ENCODE measurements around the gene EPHB1. TPM values are rescaled to one million over a fixed set of nuclear protein-coding genes. Genes with fewer than 3 reads are reported as not detected.

Gene EPHB1
- polyA plus RNA-seq, 3 donors = 0.06 to 0.55 TPM; not detected in 1

DNA sequence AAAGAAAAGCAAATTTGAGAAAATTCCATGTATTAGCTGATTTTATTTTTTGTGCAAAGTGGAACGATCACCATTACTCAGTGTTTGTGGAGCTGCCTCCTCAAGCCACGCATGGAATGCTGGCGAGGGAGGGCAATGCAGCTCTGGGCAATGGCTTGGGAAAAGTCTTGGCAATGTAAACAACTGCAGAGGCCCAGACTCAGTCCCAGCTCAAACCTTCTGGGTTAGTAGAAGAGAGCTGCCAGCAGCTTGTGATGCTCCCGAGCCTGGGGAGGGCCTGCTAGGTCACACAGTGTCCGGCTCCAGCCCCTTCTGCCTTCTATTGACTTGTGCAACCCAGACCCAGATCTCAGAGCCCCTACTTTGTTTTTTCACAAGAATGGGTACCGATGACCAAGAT is 4.3 kb downstream of the EPHB1 start:
- no peaks in the 10 kb centered on the region for H4K20me1 ChIP-seq (ENCODE audit: insufficient read depth, low read length)
- H3K36me3 ChIP-seq (replicated peaks in 1 of 2; ENCODE audit: control insufficient read depth in 1 of 2, insufficient read depth in 2 of 2, low read length in 2 of 2) = no peaks in the 10 kb centered on the region
- no peaks in the 10 kb centered on the region for H3K79me2 ChIP-seq (ENCODE audit: insufficient read depth, low read length)
- H3K4me1 ChIP-seq (ENCODE audit: control insufficient read depth in 1 of 2, insufficient read depth in 2 of 2, low read length in 2 of 2) = peaks cover 10 to 22% of the 10 kb centered on the region in 2 donors
- no peak overlapping the region for H2AFZ ChIP-seq (ENCODE audit: insufficient read depth, low read depth, low read length, poor library complexity, severe bottlenecking)
- Mint-ChIP-seq H3K27me3 (ENCODE audit: low read depth in 3 of 3) (peaks cover 46 to 68% (median 48%) of the 10 kb centered on the region in 3 donors), H3K9me3 (peaks cover 0 to 9% (median 2%) of the 10 kb centered on the region in 7 donors), H3K4me3 (peak overlapping the region in 1 of 2 donors; percentile 55), H3K27ac (no peak overlapping the region), H3K4me1 (peaks cover 20% of the 10 kb centered on the region), H3K36me3 (peaks cover 0 to 3% of the 10 kb centered on the region in 2 donors)
- no peak overlapping the region for H3K4me2 ChIP-seq (replicated peaks; ENCODE audit: extremely low read depth, low read length, poor library complexity, severe bottlenecking)
- 88% methylated on average over 3 of the region's 6 CpGs for WGBS (ENCODE audit: insufficient coverage)
- H3K9ac ChIP-seq (ENCODE audit: insufficient read depth, low read length, poor library complexity, severe bottlenecking) = no peak overlapping the region
- H3K27ac ChIP-seq (ENCODE audit: low read depth in 1 of 2, low read length in 2 of 2) = no peak overlapping the region
- H3K27me3 ChIP-seq (ENCODE audit: control insufficient read depth in 2 of 2, insufficient read depth in 2 of 2, low read length in 2 of 2) = peaks cover 23 to 55% of the 10 kb centered on the region in 2 donors
- intact Hi-C loops (cut with micrococcal nuclease) = loop anchor here (5.0 to 10.0 kb wide), 3 partner anchors 705 to 1098 kb away; no protein-coding TSS in a partner anchor
- DNase-seq = no peak
- no peak overlapping the region for H3K4me3 ChIP-seq (replicated peaks in 1 of 3; ENCODE audit: low read depth in 2 of 3, low read length in 3 of 3)
- TF ChIP-seq, protein P1, sequence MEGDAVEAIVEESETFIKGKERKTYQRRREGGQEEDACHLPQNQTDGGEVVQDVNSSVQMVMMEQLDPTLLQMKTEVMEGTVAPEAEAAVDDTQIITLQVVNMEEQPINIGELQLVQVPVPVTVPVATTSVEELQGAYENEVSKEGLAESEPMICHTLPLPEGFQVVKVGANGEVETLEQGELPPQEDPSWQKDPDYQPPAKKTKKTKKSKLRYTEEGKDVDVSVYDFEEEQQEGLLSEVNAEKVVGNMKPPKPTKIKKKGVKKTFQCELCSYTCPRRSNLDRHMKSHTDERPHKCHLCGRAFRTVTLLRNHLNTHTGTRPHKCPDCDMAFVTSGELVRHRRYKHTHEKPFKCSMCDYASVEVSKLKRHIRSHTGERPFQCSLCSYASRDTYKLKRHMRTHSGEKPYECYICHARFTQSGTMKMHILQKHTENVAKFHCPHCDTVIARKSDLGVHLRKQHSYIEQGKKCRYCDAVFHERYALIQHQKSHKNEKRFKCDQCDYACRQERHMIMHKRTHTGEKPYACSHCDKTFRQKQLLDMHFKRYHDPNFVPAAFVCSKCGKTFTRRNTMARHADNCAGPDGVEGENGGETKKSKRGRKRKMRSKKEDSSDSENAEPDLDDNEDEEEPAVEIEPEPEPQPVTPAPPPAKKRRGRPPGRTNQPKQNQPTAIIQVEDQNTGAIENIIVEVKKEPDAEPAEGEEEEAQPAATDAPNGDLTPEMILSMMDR (IDR thresholded peaks at IDR 0.05) = no peak
- peaks cover 0 to 7% of the 10 kb centered on the region in 2 donors for H3K9me3 ChIP-seq (replicated peaks in 1 of 2; ENCODE audit: control insufficient read depth in 1 of 2, insufficient read depth in 1 of 2, low read length in 2 of 2)

DNA sequence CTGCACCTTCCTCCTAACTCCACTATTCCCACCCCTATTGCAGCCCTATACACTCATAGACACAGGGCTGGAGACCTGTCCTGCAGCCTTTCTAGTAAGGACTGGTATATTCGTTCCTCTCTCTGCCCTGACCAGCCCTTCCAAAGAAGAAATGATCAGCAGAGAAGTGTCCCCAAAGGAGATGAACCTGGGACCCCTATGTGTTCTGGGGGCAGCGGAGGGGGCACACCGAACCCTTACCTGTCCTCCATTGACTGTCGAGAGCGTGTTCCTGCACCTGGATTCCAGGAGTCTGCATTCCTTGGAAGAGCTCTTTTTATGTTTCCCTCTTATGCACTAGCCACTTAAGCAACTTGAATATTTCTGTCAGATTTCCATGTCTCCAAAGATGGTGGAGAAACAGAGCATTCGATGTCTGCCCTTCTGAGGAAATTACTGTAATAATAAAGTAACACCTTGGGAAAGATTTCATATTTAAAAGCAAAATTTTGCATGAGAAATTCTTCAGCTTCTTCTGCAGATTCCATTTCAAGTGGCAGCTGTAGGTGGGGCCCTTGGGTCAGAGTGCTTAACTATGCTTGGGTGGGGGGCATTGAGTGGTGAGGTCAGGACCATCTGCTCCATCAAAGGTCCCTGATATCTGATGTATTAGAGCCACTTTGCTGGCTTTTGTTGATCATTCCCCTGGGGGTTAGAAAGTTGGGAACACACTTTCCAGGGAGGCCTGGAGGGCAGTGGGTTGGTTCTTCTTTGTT is 6.3 kb downstream of the EPHB1 start:
- no peak for DNase-seq
- intact Hi-C loops (cut with micrococcal nuclease) = no loop called here
- Histone ChIP-seq H3K79me2 (ENCODE audit: insufficient read depth, low read length) (no peaks in the 10 kb centered on the region), H3K4me3 (replicated peaks in 1 of 3; ENCODE audit: low read depth in 2 of 3, low read length in 3 of 3) (no peak overlapping the region), H3K4me2 (replicated peaks; ENCODE audit: extremely low read depth, low read length, poor library complexity, severe bottlenecking) (no peak overlapping the region), H2AFZ (ENCODE audit: insufficient read depth, low read depth, low read length, poor library complexity, severe bottlenecking) (no peak overlapping the region), H3K9ac (ENCODE audit: insufficient read depth, low read length, poor library complexity, severe bottlenecking) (no peak overlapping the region), H3K36me3 (replicated peaks in 1 of 2; ENCODE audit: control insufficient read depth in 1 of 2, insufficient read depth in 2 of 2, low read length in 2 of 2) (no peaks in the 10 kb centered on the region), H3K27ac (ENCODE audit: low read depth in 1 of 2, low read length in 2 of 2) (no peak overlapping the region), H3K27me3 (ENCODE audit: control insufficient read depth in 2 of 2, insufficient read depth in 2 of 2, low read length in 2 of 2) (peaks cover 14 to 36% of the 10 kb centered on the region in 2 donors), H3K9me3 (replicated peaks in 1 of 2; ENCODE audit: control insufficient read depth in 1 of 2, insufficient read depth in 1 of 2, low read length in 2 of 2) (peaks cover 0 to 7% of the 10 kb centered on the region in 2 donors), H3K4me1 (ENCODE audit: control insufficient read depth in 1 of 2, insufficient read depth in 2 of 2, low read length in 2 of 2) (peaks cover 1 to 6% of the 10 kb centered on the region in 2 donors), H4K20me1 (ENCODE audit: insufficient read depth, low read length) (no peaks in the 10 kb centered on the region)
- Mint-ChIP-seq H3K9me3 (peaks cover 0 to 9% (median 0%) of the 10 kb centered on the region in 7 donors), H3K27ac (no peak overlapping the region), H3K27me3 (ENCODE audit: low read depth in 3 of 3) (peaks cover 37 to 59% (median 40%) of the 10 kb centered on the region in 3 donors), H3K4me1 (peaks cover 8% of the 10 kb centered on the region), H3K4me3 (no peak overlapping the region), H3K36me3 (peaks cover 0 to 3% of the 10 kb centered on the region in 2 donors)
- TF ChIP-seq, protein P1 (IDR thresholded peaks at IDR 0.05) = no peak
- WGBS (ENCODE audit: insufficient coverage) = 92% methylated on average over 3 of the region's 6 CpGs
